ENCODE measurements around the gene CTPS1. TPM values are rescaled to one million over a fixed set of nuclear protein-coding genes. Genes with fewer than 3 reads are reported as not detected.

The CTPS1 gene
- total RNA-seq, 1 donor from 2014 or later: 25.6 TPM

DNA sequence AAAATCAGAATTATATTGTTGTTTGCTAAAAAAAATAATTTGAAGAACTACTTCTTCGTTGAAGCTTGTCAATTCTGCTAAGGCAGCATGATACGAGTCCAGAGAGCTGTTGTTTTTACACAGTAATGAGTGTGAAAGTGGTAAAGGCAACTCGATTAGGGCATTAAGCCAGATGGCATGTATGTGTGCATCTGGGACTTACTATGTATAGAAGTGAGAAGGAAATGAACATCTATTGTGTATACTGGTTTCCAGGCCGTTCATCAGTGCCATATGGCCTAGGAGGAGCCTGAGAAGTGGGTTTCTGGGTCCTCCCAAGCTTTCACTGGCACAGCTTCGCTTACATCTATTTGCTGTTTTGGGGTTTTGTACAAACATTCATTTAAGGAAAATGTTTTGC lies 5.7 kb downstream of the CTPS1 start:
- TF ChIP-seq, protein P1, sequence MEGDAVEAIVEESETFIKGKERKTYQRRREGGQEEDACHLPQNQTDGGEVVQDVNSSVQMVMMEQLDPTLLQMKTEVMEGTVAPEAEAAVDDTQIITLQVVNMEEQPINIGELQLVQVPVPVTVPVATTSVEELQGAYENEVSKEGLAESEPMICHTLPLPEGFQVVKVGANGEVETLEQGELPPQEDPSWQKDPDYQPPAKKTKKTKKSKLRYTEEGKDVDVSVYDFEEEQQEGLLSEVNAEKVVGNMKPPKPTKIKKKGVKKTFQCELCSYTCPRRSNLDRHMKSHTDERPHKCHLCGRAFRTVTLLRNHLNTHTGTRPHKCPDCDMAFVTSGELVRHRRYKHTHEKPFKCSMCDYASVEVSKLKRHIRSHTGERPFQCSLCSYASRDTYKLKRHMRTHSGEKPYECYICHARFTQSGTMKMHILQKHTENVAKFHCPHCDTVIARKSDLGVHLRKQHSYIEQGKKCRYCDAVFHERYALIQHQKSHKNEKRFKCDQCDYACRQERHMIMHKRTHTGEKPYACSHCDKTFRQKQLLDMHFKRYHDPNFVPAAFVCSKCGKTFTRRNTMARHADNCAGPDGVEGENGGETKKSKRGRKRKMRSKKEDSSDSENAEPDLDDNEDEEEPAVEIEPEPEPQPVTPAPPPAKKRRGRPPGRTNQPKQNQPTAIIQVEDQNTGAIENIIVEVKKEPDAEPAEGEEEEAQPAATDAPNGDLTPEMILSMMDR (IDR thresholded peaks at IDR 0.05): no peak
- Mint-ChIP-seq H3K36me3 (ENCODE audit: unreplicated experiment) (peaks cover 32% of the 10 kb centered on the region), H3K4me1 (ENCODE audit: unreplicated experiment) (peaks cover 29% of the 10 kb centered on the region), H3K4me3 (ENCODE audit: unreplicated experiment) (no peak overlapping the region), H3K27me3 (ENCODE audit: unreplicated experiment) (no peaks in the 10 kb centered on the region), H3K9me3 (ENCODE audit: unreplicated experiment) (no peaks in the 10 kb centered on the region), H3K27ac (ENCODE audit: unreplicated experiment) (no peak overlapping the region)
- no peak for DNase-seq (ENCODE audit: extremely low spot score, unreplicated experiment)

DNA sequence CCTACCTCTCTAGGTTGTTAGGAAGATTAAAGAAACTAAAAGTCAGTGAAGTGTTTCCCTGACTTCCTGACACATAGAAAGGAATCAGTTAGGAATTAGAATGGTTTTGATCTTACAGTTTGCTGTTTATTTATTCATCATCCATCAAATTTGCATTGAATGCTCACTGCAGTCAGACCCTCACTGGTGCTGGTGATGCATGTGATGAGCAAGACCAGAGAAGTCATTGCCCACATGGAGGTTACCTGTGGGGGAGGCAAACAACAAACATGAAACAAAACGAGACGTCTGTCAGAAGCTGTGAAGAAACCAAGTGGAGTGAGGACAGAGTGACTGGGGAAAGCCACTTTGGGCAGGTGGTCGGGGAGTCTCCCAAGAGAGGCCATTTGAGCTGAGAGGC lies 6.4 kb downstream of the CTPS1 start:
- TF ChIP-seq, protein P1 (IDR thresholded peaks at IDR 0.05): no peak
- Mint-ChIP-seq H3K27ac (ENCODE audit: unreplicated experiment) (no peak overlapping the region), H3K9me3 (ENCODE audit: unreplicated experiment) (no peaks in the 10 kb centered on the region), H3K27me3 (ENCODE audit: unreplicated experiment) (no peaks in the 10 kb centered on the region), H3K36me3 (ENCODE audit: unreplicated experiment) (peaks cover 37% of the 10 kb centered on the region), H3K4me1 (ENCODE audit: unreplicated experiment) (peaks cover 23% of the 10 kb centered on the region), H3K4me3 (ENCODE audit: unreplicated experiment) (no peak overlapping the region)
- DNase-seq (ENCODE audit: extremely low spot score, unreplicated experiment): no peak

DNA sequence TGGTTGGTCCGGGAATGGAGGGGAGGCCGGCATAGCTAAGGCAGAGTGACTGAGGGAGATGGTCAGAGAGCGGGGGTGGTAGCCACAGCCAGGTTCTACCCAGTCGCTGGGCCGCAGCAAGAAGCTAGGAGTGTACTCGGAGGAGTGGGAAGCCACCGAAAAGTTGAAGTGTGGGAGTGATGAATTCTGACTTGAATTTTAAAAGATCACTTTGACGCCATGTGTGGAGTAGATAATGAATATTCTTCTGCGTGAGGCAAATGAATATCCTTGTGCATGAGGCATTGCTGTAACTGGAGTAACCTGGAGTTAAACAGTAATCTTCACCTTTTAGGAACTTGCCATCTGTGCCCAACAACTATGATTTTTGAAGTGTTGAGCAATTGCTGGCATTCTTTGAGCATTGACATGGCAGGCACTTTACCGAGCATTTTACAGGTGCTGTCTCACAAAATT lies 6.9 kb downstream of the CTPS1 start:
- H3K36me3 Mint-ChIP-seq (ENCODE audit: unreplicated experiment): peaks cover 38% of the 10 kb centered on the region
- peaks cover 18% of the 10 kb centered on the region for H3K4me1 Mint-ChIP-seq (ENCODE audit: unreplicated experiment)
- TF ChIP-seq, protein P1 (IDR thresholded peaks at IDR 0.05): no peak
- no peaks in the 10 kb centered on the region for H3K9me3 Mint-ChIP-seq (ENCODE audit: unreplicated experiment)
- no peaks in the 10 kb centered on the region for H3K27me3 Mint-ChIP-seq (ENCODE audit: unreplicated experiment)
- H3K27ac Mint-ChIP-seq (ENCODE audit: unreplicated experiment): no peak overlapping the region
- H3K4me3 Mint-ChIP-seq (ENCODE audit: unreplicated experiment): no peak overlapping the region
- DNase-seq (ENCODE audit: extremely low spot score, unreplicated experiment): no peak

DNA sequence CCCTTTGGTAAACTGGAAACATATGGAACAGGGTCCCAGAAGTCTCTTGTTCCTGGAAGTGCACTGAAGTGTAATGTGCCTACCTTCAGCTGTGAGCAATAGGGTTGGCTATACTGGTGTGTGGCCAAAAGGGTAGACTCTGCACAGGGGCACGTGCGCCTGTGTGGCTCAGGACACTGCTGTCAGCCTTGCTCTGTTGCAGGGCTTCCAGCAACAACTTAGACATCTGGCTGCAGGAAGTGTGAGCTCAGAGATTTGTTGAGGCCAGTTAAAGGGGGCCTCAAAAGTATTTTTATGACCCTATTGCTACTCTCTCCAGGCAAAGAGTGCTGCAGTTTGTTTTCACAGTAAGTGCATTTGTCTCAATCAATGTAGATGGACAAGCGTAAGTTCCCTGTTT lies 7.5 kb downstream of the CTPS1 start:
- peaks cover 44% of the 10 kb centered on the region for H3K36me3 Mint-ChIP-seq (ENCODE audit: unreplicated experiment)
- TF ChIP-seq, protein P1 (IDR thresholded peaks at IDR 0.05): no peak
- peaks cover 12% of the 10 kb centered on the region for H3K4me1 Mint-ChIP-seq (ENCODE audit: unreplicated experiment)
- H3K27ac Mint-ChIP-seq (ENCODE audit: unreplicated experiment): no peak overlapping the region
- no peak for DNase-seq (ENCODE audit: extremely low spot score, unreplicated experiment)
- no peak overlapping the region for H3K4me3 Mint-ChIP-seq (ENCODE audit: unreplicated experiment)
- H3K27me3 Mint-ChIP-seq (ENCODE audit: unreplicated experiment): no peaks in the 10 kb centered on the region
- no peaks in the 10 kb centered on the region for H3K9me3 Mint-ChIP-seq (ENCODE audit: unreplicated experiment)

DNA sequence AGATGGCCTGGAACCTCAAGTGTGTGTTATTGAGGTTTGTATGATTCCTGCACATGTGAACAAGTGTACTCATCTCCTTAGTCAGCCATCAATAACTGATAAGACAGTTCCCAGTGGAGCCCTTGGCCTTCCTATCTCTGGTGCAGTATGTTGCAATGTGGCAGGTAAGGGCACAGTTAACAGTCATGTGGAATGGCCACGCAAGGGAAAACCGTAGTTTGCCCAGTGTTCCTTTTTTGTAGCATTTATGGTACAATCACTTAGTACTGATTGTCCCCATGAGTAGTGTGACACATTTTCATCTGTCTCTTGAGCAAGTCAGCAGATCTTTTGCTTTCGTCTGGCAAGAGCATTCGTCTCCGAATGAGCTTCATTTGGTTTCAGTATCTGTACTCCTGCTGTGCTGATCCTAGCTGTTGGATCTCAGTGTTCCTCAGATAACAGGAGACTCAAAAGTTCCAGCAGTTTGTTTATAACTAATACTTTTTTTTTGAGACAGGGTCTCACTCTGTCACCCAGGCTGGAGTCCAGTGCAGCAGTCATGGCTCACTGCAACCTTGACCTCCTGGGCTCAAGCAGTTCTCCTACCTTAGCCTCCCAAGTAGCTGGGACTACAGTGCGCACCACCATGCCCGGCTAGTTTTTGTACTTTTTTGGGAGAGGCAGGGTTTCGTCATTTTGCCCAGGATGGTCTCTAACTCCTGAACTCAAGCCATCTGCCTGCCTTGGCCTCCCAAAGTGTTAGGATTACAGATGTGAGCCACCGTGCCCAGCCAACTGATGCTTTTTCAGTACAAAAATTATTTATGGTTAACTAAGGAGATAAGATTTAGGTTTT lies 8.2 kb downstream of the CTPS1 start:
- H3K4me1 Mint-ChIP-seq (ENCODE audit: unreplicated experiment): peaks cover 5% of the 10 kb centered on the region
- H3K27me3 Mint-ChIP-seq (ENCODE audit: unreplicated experiment): no peaks in the 10 kb centered on the region
- peaks cover 48% of the 10 kb centered on the region for H3K36me3 Mint-ChIP-seq (ENCODE audit: unreplicated experiment)
- H3K9me3 Mint-ChIP-seq (ENCODE audit: unreplicated experiment): no peaks in the 10 kb centered on the region
- no peak overlapping the region for H3K4me3 Mint-ChIP-seq (ENCODE audit: unreplicated experiment)
- TF ChIP-seq, protein P1 (IDR thresholded peaks at IDR 0.05): no peak
- DNase-seq (ENCODE audit: extremely low spot score, unreplicated experiment): no peak
- no peak overlapping the region for H3K27ac Mint-ChIP-seq (ENCODE audit: unreplicated experiment)

Measured in osteocyte (in vitro differentiated cells).